CD4-positive, CD25-positive, alpha-beta regulatory T cell (primary cell): ENCODE results near the gene HHEX. TPM values are rescaled to one million over a fixed set of nuclear protein-coding genes. Genes with fewer than 3 reads are reported as not detected.
A peak's percentile ranks its signal among the peaks of the same experiment; 100 is the strongest.

Experiments
- ATAC-seq, 2 donors: fragments of 150-1000 bp; cut with Tn5 transposase; one replicate each; pipeline ENCODE4 v1.10.0; 2021; ENCODE audit warnings: low read depth in 2 of 2, moderate number of reproducible peaks in 2 of 2, moderate library complexity in 1 of 2
- DNase-seq, 3 donors: peaks; one replicate each; pipeline versions ENCODE4 v3.0.0 to v3.0.0-alpha.2; 2012 to 2022; ENCODE audit warnings: mixed read lengths in 1 of 3
- H3K27ac ChIP-seq: one replicate; pipeline ENCODE4 v1.7.0; 2013; ENCODE audit warnings: mild to moderate bottlenecking, low read length; ENCODE audit not compliant: insufficient read depth, poor library complexity, severe bottlenecking
- H3K27me3 ChIP-seq: one replicate; pipeline ENCODE4 v1.7.0; 2013; ENCODE audit warnings: low read length; ENCODE audit not compliant: control insufficient read depth, insufficient read depth
- H3K36me3 ChIP-seq: one replicate; pipeline ENCODE4 v1.7.0; 2013; ENCODE audit warnings: mild to moderate bottlenecking, low read length, moderate library complexity; ENCODE audit not compliant: control insufficient read depth, insufficient read depth
- H3K4me1 ChIP-seq: 2 replicates; pipeline ENCODE4 v1.7.0; 2013; ENCODE audit warnings: mild to moderate bottlenecking, low read length; ENCODE audit not compliant: insufficient read depth, control insufficient read depth, poor library complexity, severe bottlenecking
- H3K4me3 ChIP-seq: one replicate; pipeline ENCODE4 v1.7.0; 2013; ENCODE audit warnings: low read depth, mild to moderate bottlenecking, low read length, moderate library complexity
- H3K9me3 ChIP-seq, 2 experiments: 1 replicate in 1 of 2; 2 replicates in 1 of 2; pipeline ENCODE4 v1.7.0; 2013; ENCODE audit warnings: low read length in 2 of 2, mild to moderate bottlenecking in 1 of 2, moderate library complexity in 1 of 2; ENCODE audit not compliant: control insufficient read depth in 2 of 2
- H3K27ac Mint-ChIP-seq, 3 donors: one replicate each; pipeline ENCODE4 v1.8.0; 2020 to 2022; ENCODE audit warnings: mild to moderate bottlenecking in 3 of 3, mixed read lengths in 3 of 3, moderate library complexity in 2 of 3
- H3K27me3 Mint-ChIP-seq: one replicate; pipeline ENCODE4 v1.8.0; 2022; ENCODE audit warnings: mild to moderate bottlenecking, mixed read lengths
- H3K36me3 Mint-ChIP-seq: one replicate; pipeline ENCODE4 v1.8.0; 2020; ENCODE audit warnings: mixed read lengths
- H3K4me1 Mint-ChIP-seq, 4 donors: one replicate each; pipeline ENCODE4 v1.8.0; 2020 to 2022; ENCODE audit warnings: mixed read lengths in 4 of 4, mild to moderate bottlenecking in 1 of 4
- H3K4me3 Mint-ChIP-seq, 4 donors: one replicate each; pipeline ENCODE4 v1.8.0; 2020 to 2022; ENCODE audit warnings: mild to moderate bottlenecking in 4 of 4, mixed read lengths in 4 of 4, moderate library complexity in 3 of 4
- H3K9me3 Mint-ChIP-seq, 7 donors: one replicate each; pipeline ENCODE4 v1.8.0; 2020 to 2022; ENCODE audit warnings: mixed read lengths in 7 of 7, mild to moderate bottlenecking in 3 of 7, moderate library complexity in 2 of 7
- polyA plus RNA-seq, 4 donors: library from polyadenylated mRNA; unstranded; fragments of 300-500 nt; fragmentation: Illumina TruSeq; gene quantifications; one replicate each; pipeline ENCODE4 v1.2.3, GENCODE V29; 2021
- total RNA-seq: library from RNA; stranded (reverse); gene quantifications from one replicate; pipeline ENCODE4 v1.2.3, GENCODE V29; 2022

HHEX gene
- total and polyA plus RNA-seq, 5 donors from 2014 or later = 0.19 to 1.2 (median 0.46) TPM; not detected in 1

DNA sequence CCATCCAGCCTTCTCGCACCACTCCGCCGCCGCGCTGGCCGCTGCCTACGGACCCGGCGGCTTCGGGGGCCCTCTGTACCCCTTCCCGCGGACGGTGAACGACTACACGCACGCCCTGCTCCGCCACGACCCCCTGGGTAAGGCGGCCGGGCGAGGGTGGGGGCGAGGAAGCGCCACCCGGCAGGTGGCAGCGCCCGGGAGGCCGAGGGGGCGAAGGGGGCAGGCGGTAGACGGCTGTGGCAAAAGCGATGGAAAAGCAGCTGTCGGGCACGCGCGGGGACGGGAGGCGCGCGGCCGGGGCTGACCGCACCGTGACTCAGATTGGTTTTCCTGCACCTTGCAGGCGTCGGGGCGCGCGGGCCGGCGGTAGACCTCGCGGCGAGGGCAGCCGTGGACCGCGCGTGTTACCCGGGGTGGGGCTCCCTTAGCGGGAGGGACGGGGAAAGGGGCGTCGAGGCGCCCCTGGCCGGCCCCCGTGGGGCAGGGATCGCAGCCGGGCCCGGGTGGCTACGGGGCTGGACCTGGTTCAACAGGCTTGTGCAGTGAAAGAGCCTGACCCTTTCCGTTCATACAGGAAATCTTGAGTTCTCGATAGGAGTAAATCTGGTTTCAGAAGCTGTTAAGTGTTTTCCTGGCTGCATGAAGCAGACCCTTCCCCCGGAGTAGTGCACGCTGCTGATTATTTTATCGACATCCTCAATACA is 608 bp downstream of the HHEX start:
- H3K27ac ChIP-seq = no peak overlapping the region

DNA sequence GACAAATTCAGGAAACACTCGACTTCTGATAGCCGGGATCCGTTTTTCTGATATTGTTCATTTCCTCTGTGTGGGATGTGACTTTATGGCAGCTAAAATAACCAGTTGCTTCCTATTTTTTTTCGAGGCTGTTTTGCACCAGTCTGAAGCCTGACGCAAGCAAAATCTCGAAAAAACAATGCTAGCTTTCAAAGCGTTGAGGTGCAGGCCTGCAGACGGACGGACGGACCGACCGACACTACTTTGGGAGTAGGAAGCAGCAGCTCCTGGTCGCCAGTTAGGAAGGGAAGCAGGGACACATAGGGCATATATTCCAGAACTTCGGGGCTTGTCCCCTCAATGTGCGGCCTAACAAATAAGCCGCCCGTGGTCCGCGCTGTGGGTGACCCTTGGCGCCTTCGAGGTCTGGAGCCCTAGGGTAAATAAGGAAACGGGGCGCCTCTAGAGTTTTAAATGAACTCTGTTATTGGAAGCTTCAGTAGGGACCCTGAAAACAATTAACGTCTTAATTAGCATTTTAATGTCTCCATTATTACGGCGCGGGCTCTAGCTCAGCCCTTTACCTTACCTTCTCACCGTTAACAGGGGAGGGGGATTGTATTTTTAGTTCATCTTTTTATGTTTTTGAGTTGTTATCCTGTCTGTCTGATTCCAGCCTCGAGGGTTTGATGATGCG is 1.3 kb downstream of the HHEX start:
- H3K27me3 Mint-ChIP-seq = peaks cover 77% of the 10 kb centered on the region
- H3K27ac ChIP-seq = no peak overlapping the region
- peak overlapping the region; percentile 81 for H3K4me3 ChIP-seq
- H3K36me3 ChIP-seq = no peaks in the 10 kb centered on the region
- H3K9me3 ChIP-seq = no peaks in the 10 kb centered on the region
- peak overlapping the region in 1 of 3 donors; percentile 63 for H3K27ac Mint-ChIP-seq
- H3K36me3 Mint-ChIP-seq = no peaks in the 10 kb centered on the region
- peaks cover 26% of the 10 kb centered on the region for H3K4me1 ChIP-seq
- H3K4me1 Mint-ChIP-seq = peaks cover 0 to 27% (median 19%) of the 10 kb centered on the region in 4 donors
- no peak for ATAC-seq
- peaks cover 53% of the 10 kb centered on the region for H3K27me3 ChIP-seq
- H3K9me3 Mint-ChIP-seq = peaks cover 0 to 8% (median 0%) of the 10 kb centered on the region in 7 donors
- DNase-seq = peak in 1 of 3 donors; percentile 20
- peak overlapping the region; percentile 83 to 93 (median 85) for H3K4me3 Mint-ChIP-seq

More for the DNA sequence above, 608 bp downstream of the HHEX start:
- H3K4me1 ChIP-seq = peaks cover 26% of the 10 kb centered on the region
- peak; percentile 49 to 57 for ATAC-seq
- H3K36me3 ChIP-seq = no peaks in the 10 kb centered on the region
- peaks cover 54% of the 10 kb centered on the region for H3K27me3 ChIP-seq
- H3K36me3 Mint-ChIP-seq = no peaks in the 10 kb centered on the region
- peaks cover 0 to 27% (median 19%) of the 10 kb centered on the region in 4 donors for H3K4me1 Mint-ChIP-seq
- H3K27ac Mint-ChIP-seq = peak overlapping the region in 1 of 3 donors; percentile 63
- peak; percentile 27 to 47 (median 32) for DNase-seq
- H3K27me3 Mint-ChIP-seq = peaks cover 77% of the 10 kb centered on the region
- H3K9me3 ChIP-seq = no peaks in the 10 kb centered on the region
- peak overlapping the region; percentile 83 to 93 (median 85) for H3K4me3 Mint-ChIP-seq
- peaks cover 0 to 8% (median 2%) of the 10 kb centered on the region in 7 donors for H3K9me3 Mint-ChIP-seq
- peak overlapping the region; percentile 81 for H3K4me3 ChIP-seq

DNA sequence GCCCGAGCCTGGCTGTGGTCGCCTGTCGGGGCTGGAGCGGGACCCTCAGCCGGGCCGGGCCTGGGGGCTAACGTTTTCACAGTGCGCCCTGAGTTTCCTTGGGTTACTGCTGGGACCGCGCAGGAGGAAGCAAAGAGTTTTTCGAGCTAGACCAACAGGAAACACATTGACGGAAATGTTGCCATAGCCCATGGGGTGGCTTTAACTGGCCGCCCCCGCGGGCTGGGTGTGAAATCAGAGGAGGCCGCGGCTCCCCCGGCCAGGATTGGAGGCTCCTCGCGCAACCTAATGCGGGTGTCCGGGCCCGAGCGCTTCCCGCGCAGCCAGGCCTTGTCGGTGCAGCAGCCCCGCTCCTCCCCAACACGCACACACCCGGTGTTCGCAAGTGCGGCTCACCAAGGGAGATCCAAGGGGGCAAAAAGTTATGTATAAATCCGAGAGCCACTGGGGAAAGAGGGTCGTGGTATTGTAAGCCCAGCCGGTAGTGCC is 1.9 kb downstream of the HHEX start:
- Histone ChIP-seq H3K36me3 (no peaks in the 10 kb centered on the region), H3K27ac (no peak overlapping the region), H3K9me3 (no peaks in the 10 kb centered on the region), H3K4me3 (no peak overlapping the region), H3K27me3 (peaks cover 49% of the 10 kb centered on the region), H3K4me1 (peaks cover 26% of the 10 kb centered on the region)
- H3K27ac Mint-ChIP-seq = peak overlapping the region in 1 of 3 donors; percentile 33
- H3K9me3 Mint-ChIP-seq = peaks cover 0 to 8% (median 0%) of the 10 kb centered on the region in 7 donors
- DNase-seq (no peak), ATAC-seq (no peak)
- H3K27me3 Mint-ChIP-seq = peaks cover 77% of the 10 kb centered on the region
- H3K4me3 Mint-ChIP-seq = peak overlapping the region; percentile 83 to 93 (median 85)
- no peaks in the 10 kb centered on the region for H3K36me3 Mint-ChIP-seq
- peaks cover 0 to 27% (median 19%) of the 10 kb centered on the region in 4 donors for H3K4me1 Mint-ChIP-seq

DNA sequence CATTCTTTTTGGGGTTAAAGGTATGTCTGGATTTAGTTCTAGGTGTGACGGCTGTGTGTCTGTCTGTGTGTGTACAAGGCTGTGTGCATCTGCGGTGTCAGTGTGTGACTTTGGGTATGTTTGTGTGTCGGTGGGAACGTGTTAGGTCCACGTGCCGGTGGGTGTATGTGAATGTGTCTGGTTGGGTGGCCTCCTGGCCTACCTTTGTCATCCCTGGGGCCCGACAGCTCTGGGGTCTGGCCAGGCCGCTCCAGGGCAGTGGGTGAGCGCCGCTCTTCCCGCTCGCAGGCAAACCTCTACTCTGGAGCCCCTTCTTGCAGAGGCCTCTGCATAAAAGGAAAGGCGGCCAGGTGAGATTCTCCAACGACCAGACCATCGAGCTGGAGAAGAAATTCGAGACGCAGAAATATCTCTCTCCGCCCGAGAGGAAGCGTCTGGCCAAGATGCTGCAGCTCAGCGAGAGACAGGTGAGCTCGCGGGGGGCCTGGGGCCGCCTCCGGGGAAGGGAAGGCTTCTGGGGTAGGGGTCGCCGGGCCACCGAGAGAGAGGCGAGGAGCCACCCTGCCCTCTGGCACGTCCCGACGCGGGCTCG is 2.4 kb downstream of the HHEX start:
- peaks cover 47% of the 10 kb centered on the region for H3K27me3 ChIP-seq
- H3K9me3 ChIP-seq = no peaks in the 10 kb centered on the region
- H3K36me3 Mint-ChIP-seq = no peaks in the 10 kb centered on the region
- peak overlapping the region; percentile 82 to 86 (median 84) for H3K4me3 Mint-ChIP-seq
- H3K4me1 Mint-ChIP-seq = peaks cover 0 to 27% (median 19%) of the 10 kb centered on the region in 4 donors
- H3K4me1 ChIP-seq = peaks cover 26% of the 10 kb centered on the region
- peaks cover 78% of the 10 kb centered on the region for H3K27me3 Mint-ChIP-seq
- no peak overlapping the region for H3K4me3 ChIP-seq
- H3K27ac Mint-ChIP-seq = peak overlapping the region in 1 of 3 donors; percentile 33
- DNase-seq (peak in 1 of 3 donors; percentile 13), ATAC-seq (no peak)
- peaks cover 0 to 6% (median 0%) of the 10 kb centered on the region in 7 donors for H3K9me3 Mint-ChIP-seq
- no peak overlapping the region for H3K27ac ChIP-seq
- no peaks in the 10 kb centered on the region for H3K36me3 ChIP-seq

DNA sequence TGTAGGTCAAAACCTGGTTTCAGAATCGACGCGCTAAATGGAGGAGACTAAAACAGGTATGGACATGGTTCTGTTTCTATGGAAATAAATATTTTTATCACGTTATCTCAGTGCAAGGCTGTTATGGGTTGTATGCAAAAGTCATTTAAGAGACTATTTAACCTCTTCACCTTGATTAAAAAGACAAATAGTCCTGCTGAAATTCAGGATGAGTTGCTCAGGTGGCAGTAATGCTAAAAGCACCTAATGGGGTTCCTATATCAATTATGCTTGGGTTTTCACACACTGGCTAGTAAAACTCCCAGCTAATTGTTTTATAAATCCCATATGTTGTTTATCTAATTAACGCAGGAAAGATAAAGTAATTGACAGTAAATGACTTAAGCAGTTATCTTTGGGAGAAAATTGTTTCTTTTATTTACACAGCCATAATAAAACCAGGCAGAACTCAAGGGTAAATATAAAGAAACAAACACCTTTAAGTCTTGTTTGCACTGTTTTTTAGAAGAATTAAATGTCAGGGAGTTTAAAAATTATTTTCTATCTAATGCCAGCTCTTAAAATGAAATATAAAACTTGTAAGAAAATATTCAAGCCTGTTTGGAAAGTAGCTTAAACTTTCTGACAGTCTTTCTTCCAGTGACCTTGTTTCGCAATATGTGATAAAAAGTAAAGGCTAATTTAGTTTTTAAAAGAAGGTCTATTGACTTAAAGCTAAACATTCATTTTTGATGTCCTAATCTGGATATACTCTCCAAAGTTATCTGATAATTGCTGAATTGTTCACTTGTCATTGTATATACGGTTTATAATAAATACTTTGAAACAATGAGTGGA is 3.2 kb downstream of the HHEX start:
- H3K27ac ChIP-seq = no peak overlapping the region
- H3K27ac Mint-ChIP-seq = peak overlapping the region in 1 of 3 donors; percentile 9
- no peaks in the 10 kb centered on the region for H3K36me3 Mint-ChIP-seq
- no peaks in the 10 kb centered on the region for H3K36me3 ChIP-seq
- peaks cover 0 to 5% (median 0%) of the 10 kb centered on the region in 7 donors for H3K9me3 Mint-ChIP-seq
- H3K4me3 ChIP-seq = no peak overlapping the region
- H3K4me1 Mint-ChIP-seq = peaks cover 1 to 28% (median 20%) of the 10 kb centered on the region in 4 donors
- H3K27me3 Mint-ChIP-seq = peaks cover 81% of the 10 kb centered on the region
- H3K4me1 ChIP-seq = peaks cover 26% of the 10 kb centered on the region
- H3K9me3 ChIP-seq = no peaks in the 10 kb centered on the region
- ATAC-seq (no peak), DNase-seq (no peak)
- H3K27me3 ChIP-seq = peaks cover 50% of the 10 kb centered on the region
- peak overlapping the region in 3 of 4 donors; percentile 33 to 82 (median 73) for H3K4me3 Mint-ChIP-seq

DNA sequence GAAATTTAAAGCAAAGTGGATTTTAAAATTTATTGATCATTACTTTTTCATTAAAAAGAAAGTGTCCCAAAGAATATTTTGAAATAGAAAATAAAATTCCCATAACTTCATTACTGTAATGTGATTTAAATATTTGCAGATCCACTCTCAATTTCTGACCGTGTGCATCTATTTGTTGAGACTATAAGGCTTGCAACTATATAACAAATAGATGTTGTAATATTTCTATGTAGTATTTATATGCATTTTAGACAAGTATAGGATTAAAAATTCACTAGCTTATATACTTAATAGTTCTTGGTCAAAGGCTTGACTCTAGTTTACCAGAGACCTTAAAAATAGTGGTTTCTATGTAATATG is 3.8 kb downstream of the HHEX start:
- H3K27me3 ChIP-seq = peaks cover 45% of the 10 kb centered on the region
- H3K27ac ChIP-seq = no peak overlapping the region
- H3K9me3 Mint-ChIP-seq = peaks cover 0 to 5% (median 0%) of the 10 kb centered on the region in 7 donors
- peaks cover 26% of the 10 kb centered on the region for H3K4me1 ChIP-seq
- peaks cover 6 to 31% (median 25%) of the 10 kb centered on the region in 4 donors for H3K4me1 Mint-ChIP-seq
- peaks cover 81% of the 10 kb centered on the region for H3K27me3 Mint-ChIP-seq
- DNase-seq = no peak
- H3K4me3 Mint-ChIP-seq = peak overlapping the region in 1 of 4 donors; percentile 29
- H3K27ac Mint-ChIP-seq = no peak overlapping the region
- no peak overlapping the region for H3K4me3 ChIP-seq
- ATAC-seq = no peak
- no peaks in the 10 kb centered on the region for H3K36me3 ChIP-seq
- H3K9me3 ChIP-seq = no peaks in the 10 kb centered on the region
- H3K36me3 Mint-ChIP-seq = no peaks in the 10 kb centered on the region
